ENCODE data around the gene PXMP4.

PXMP4 gene

GRCh38 chr20:33731693-33732165, 11.6 kb upstream of the PXMP4 start, which contains the start of gene ZNF341:
Gene ZNF341, plus strand, starts transcription at chr20:33731996. Its CDS starts 26 bp downstream, at chr20:33732022.
- peak; percentile 93 to 94 for DNase-seq

- no peak for DNase-seq
Observed at GRCh38 chr20:33730946-33731692, 11.0 kb upstream of the PXMP4 start.

- no peak for DNase-seq
Observed at GRCh38 chr20:33729101-33729500, 9.0 kb upstream of the PXMP4 start.

GRCh38 chr20:33728463-33728862, 8.4 kb upstream of the PXMP4 start:
- DNase-seq = no peak

- no peak for DNase-seq
Observed at GRCh38 chr20:33727806-33728205, 7.7 kb upstream of the PXMP4 start.

- no peak for DNase-seq
Observed at GRCh38 chr20:33727115-33727479, 7.0 kb upstream of the PXMP4 start.

- no peak for DNase-seq
Observed at GRCh38 chr20:33725607-33726264, 5.6 kb upstream of the PXMP4 start.

- peak in 1 of 2 donors; percentile 19 for DNase-seq
Observed at GRCh38 chr20:33724439-33725094, 4.5 kb upstream of the PXMP4 start.

GRCh38 chr20:33721391-33722140, 1.5 kb upstream of the PXMP4 start:
- DNase-seq = no peak

GRCh38 chr20:33719277-33719988, 677 bp downstream of the PXMP4 start:
- DNase-seq = no peak

GRCh38 chr20:33716498-33716897, 3.6 kb downstream of the PXMP4 start:
- DNase-seq = no peak

- DNase-seq = no peak
Observed at GRCh38 chr20:33713865-33714367, 6.2 kb downstream of the PXMP4 start.

GRCh38 chr20:33711446-33711738, 8.7 kb downstream of the PXMP4 start:
- no peak for DNase-seq

GRCh38 chr20:33710681-33711445, 9.2 kb downstream of the PXMP4 start:
- no peak for DNase-seq

- no peak for DNase-seq
Observed at GRCh38 chr20:33709905-33710541, 10.1 kb downstream of the PXMP4 start.

GRCh38 chr20:33709398-33709797, 10.7 kb downstream of the PXMP4 start:
- DNase-seq = no peak

GRCh38 chr20:33707668-33708067, 12.4 kb downstream of the PXMP4 start:
- DNase-seq = no peak

- no peak for DNase-seq
Observed at GRCh38 chr20:33704197-33704924, 15.7 kb downstream of the PXMP4 start.

GRCh38 chr20:33703498-33704137, 16.5 kb downstream of the PXMP4 start:
- no peak for DNase-seq

- DNase-seq = no peak
Observed at GRCh38 chr20:33702861-33703260, 17.2 kb downstream of the PXMP4 start.
